Neural cell (in vitro differentiated cells): Measurements from ENCODE around the gene HSPA12A. TPM values are rescaled to one million over a fixed set of nuclear protein-coding genes. Genes with fewer than 3 reads are reported as not detected.

Source experiments
- H2AFZ ChIP-seq: fragments of 200-600, 300-800 bp; sonication (generic), shearing (Covaris generic); 2 replicates; pipeline ENCODE4 v1.6.0; 2014; ENCODE audit warnings: low read depth, mild to moderate bottlenecking, antibody characterized with exemption, low read length, moderate library complexity
- H3F3A ChIP-seq: fragments of 200-600 bp; shearing (Covaris generic); 2 replicates; pipeline ENCODE4 v1.6.1; 2016; ENCODE audit warnings: mild to moderate bottlenecking, moderate library complexity, mixed read lengths, antibody characterized with exemption, low read length; ENCODE audit not compliant: insufficient read depth, poor library complexity, severe bottlenecking
- H3K27ac ChIP-seq: fragments of 200-600, 300-800 bp; sonication (generic), shearing (Covaris generic); 2 replicates; pipeline ENCODE4 v1.5.1; 2014; ENCODE audit warnings: mild to moderate bottlenecking, low read length, moderate library complexity
- H3K27me3 ChIP-seq: fragments of 300-800, 200-600 bp; sonication (generic), shearing (Covaris generic); 2 replicates; pipeline ENCODE4 v1.6.0; 2014; ENCODE audit warnings: mild to moderate bottlenecking, low read depth, low read length, moderate library complexity; ENCODE audit not compliant: insufficient read depth
- H3K36me3 ChIP-seq: fragments of 300-800, 200-600 bp; sonication (generic), shearing (Covaris generic); 2 replicates; pipeline ENCODE4 v1.5.1; 2014; ENCODE audit warnings: mild to moderate bottlenecking, antibody characterized with exemption, low read length, moderate library complexity; ENCODE audit not compliant: insufficient read depth
- H3K4me2 ChIP-seq: fragments of 300-800, 200-600 bp; sonication (generic), shearing (Covaris generic); 2 replicates; pipeline ENCODE4 v1.6.0; 2014; ENCODE audit warnings: mild to moderate bottlenecking, low read length
- H3K4me3 ChIP-seq: fragments of 300-800, 200-600 bp; sonication (generic), shearing (Covaris generic); 2 replicates; pipeline ENCODE4 v1.5.1; 2014; ENCODE audit warnings: mild to moderate bottlenecking, low read length, moderate library complexity
- H3K79me2 ChIP-seq: fragments of 200-600 bp; shearing (Covaris generic); replicated peaks from 2 replicates; pipeline ENCODE4 v1.6.0; 2014; ENCODE audit warnings: mild to moderate bottlenecking, low read length, moderate library complexity; ENCODE audit not compliant: insufficient read depth
- H3K9ac ChIP-seq: fragments of 300-800, 200-600 bp; sonication (generic), shearing (Covaris generic); 2 replicates; pipeline ENCODE4 v1.6.1; 2016; ENCODE audit warnings: mild to moderate bottlenecking, low read length, mixed read lengths
- H3K9me2 ChIP-seq: fragments of 200-600 bp; shearing (Covaris generic); 2 replicates; pipeline ENCODE4 v1.6.1; 2016; ENCODE audit warnings: mild to moderate bottlenecking, low read length, mixed read lengths; ENCODE audit not compliant: insufficient read depth
- H3K9me3 ChIP-seq: fragments of 200-600, 300-800 bp; sonication (generic), shearing (Covaris generic); 2 replicates; pipeline ENCODE4 v1.6.1; 2016; ENCODE audit warnings: mild to moderate bottlenecking, mixed run types, low read length, moderate library complexity, mixed read lengths
- H4K20me1 ChIP-seq: fragments of 200-600 bp; shearing (Covaris generic); 2 replicates; pipeline ENCODE4 v1.6.1; 2016; ENCODE audit warnings: mild to moderate bottlenecking, mixed run types; ENCODE audit not compliant: insufficient read depth
- CTCF ChIP-seq: fragments of 450-650 bp; IDR thresholded peaks from 2 replicates; pipeline ENCODE4 v1.5.1; 2014; ENCODE audit warnings: antibody characterized with exemption, mild to moderate bottlenecking, moderate library complexity; ENCODE audit not compliant: poor library complexity, severe bottlenecking
- EP300 ChIP-seq: fragments of 450-650 bp; conservative IDR thresholded peaks from 2 replicates; pipeline ENCODE4 v1.6.1; 2014; ENCODE audit warnings: antibody characterized with exemption, mild to moderate bottlenecking, moderate library complexity; ENCODE audit not compliant: poor library complexity, severe bottlenecking
- EZH2 ChIP-seq: fragments of 200-600, 300-800 bp; shearing (Covaris generic), sonication (generic); IDR thresholded peaks from 2 replicates; pipeline ENCODE4 v1.6.1; 2014; ENCODE audit warnings: antibody characterized with exemption, low read length, borderline replicate concordance, mild to moderate bottlenecking; ENCODE audit not compliant: insufficient read depth, poor library complexity, severe bottlenecking
- MXI1 ChIP-seq: fragments of 450-650 bp; conservative IDR thresholded peaks from 2 replicates; pipeline ENCODE4 v1.6.1; 2014; ENCODE audit warnings: antibody characterized with exemption, mild to moderate bottlenecking; ENCODE audit not compliant: poor library complexity, severe bottlenecking
- POLR2AphosphoS5 ChIP-seq: IDR thresholded peaks from 2 replicates; pipeline ENCODE4 v1.6.1; 2012
- RAD21 ChIP-seq: fragments of 450-650 bp; conservative IDR thresholded peaks from 2 replicates; pipeline ENCODE4 v1.6.1; 2014; ENCODE audit warnings: antibody characterized with exemption, mild to moderate bottlenecking, moderate library complexity
- REST ChIP-seq: IDR thresholded peaks from 2 replicates; pipeline ENCODE4 v1.6.1; 2012; ENCODE audit warnings: borderline replicate concordance
- SMC3 ChIP-seq: fragments of 450-650 bp; conservative IDR thresholded peaks from 2 replicates; pipeline ENCODE4 v1.6.1; 2014; ENCODE audit warnings: antibody characterized with exemption, mild to moderate bottlenecking, moderate library complexity; ENCODE audit not compliant: poor library complexity
- TAF1 ChIP-seq: IDR thresholded peaks from 2 replicates; pipeline ENCODE4 v1.6.1; 2012; ENCODE audit warnings: low read depth
- polyA plus RNA-seq: library from polyadenylated mRNA; depleted of rRNA; stranded (reverse); fragments of >200 nt; gene quantifications from 2 replicates; pipeline ENCODE4 v1.2.3, GENCODE V29; 2014

Gene HSPA12A
- polyA plus RNA-seq, 1 donor from 2014 or later: 5.9 TPM

GRCh38 chr10:116783011-116783655 lies 40.8 kb upstream of the HSPA12A start:
- Histone ChIP-seq H3K9me3 (no peaks in the 10 kb centered on the region), H3F3A (no peaks in the 10 kb centered on the region), H3K9me2 (no peaks in the 10 kb centered on the region), H3K27me3 (no peaks in the 10 kb centered on the region), H3K4me2 (no peak overlapping the region), H3K27ac (no peak overlapping the region), H3K36me3 (no peaks in the 10 kb centered on the region), H3K9ac (no peak overlapping the region), H3K79me2 (no peaks in the 10 kb centered on the region), H2AFZ (no peak overlapping the region), H3K4me3 (no peak overlapping the region), H4K20me1 (no peaks in the 10 kb centered on the region)
- no peak for TF ChIP-seq TAF1
- no peak for TF ChIP-seq RAD21
- TF ChIP-seq EZH2: no peak
- TF ChIP-seq SMC3: no peak
- TF ChIP-seq POLR2AphosphoS5: no peak
- no peak for TF ChIP-seq REST
- TF ChIP-seq CTCF: no peak
- no peak for TF ChIP-seq EP300
- TF ChIP-seq MXI1: no peak

- TF ChIP-seq MXI1 (no peak), EZH2 (no peak), REST (no peak), TAF1 (no peak), EP300 (no peak), CTCF (no peak), SMC3 (no peak)
- Histone ChIP-seq H3K79me2 (no peaks in the 10 kb centered on the region), H3F3A (no peaks in the 10 kb centered on the region), H3K27me3 (no peaks in the 10 kb centered on the region), H4K20me1 (no peaks in the 10 kb centered on the region), H3K4me2 (no peak overlapping the region), H3K36me3 (no peaks in the 10 kb centered on the region), H3K9me2 (no peaks in the 10 kb centered on the region), H3K27ac (no peak overlapping the region), H3K4me3 (no peak overlapping the region), H3K9me3 (no peaks in the 10 kb centered on the region), H3K9ac (no peak overlapping the region), H2AFZ (no peak overlapping the region)
These were observed 39.1 kb upstream of the HSPA12A start for GRCh38 chr10:116781370-116781884.
